K562 (cell line): ENCODE results near the gene CSNK1D. TPM values are rescaled to one million over a fixed set of nuclear protein-coding genes. Genes with fewer than 3 reads are reported as not detected.

ENCODE experiments used
- ATF2 ChIP-seq: sonication (generic); formaldehyde crosslinking; IDR thresholded peaks from 2 replicates; pipeline ENCODE4 v1.8.1; 2022; ENCODE audit warnings: missing genetic modification reagents
- CGGBP1 ChIP-seq: fragments of 250-450 bp; sonication (Bioruptor Pico); IDR thresholded peaks from 2 replicates; pipeline ENCODE4 v1.9.0; 2021; ENCODE audit warnings: mild to moderate bottlenecking
- CREM ChIP-seq: IDR thresholded peaks from 2 replicates; pipeline ENCODE4 v1.6.1; 2014; ENCODE audit warnings: antibody characterized with exemption, low read depth
- HDAC8 ChIP-seq: fragments of 450-650 bp; IDR thresholded peaks from 2 replicates; pipeline ENCODE4 v1.6.1; 2016; ENCODE audit warnings: mild to moderate bottlenecking, missing genetic modification characterization, moderate library complexity, missing compliant biosample characterization
- LARP7 ChIP-seq: fragments of 450-650 bp; IDR thresholded peaks from 2 replicates; pipeline ENCODE4 v1.6.1; 2016
- MAFF ChIP-seq: IDR thresholded peaks from 2 replicates; pipeline ENCODE4 v1.6.1; 2012; ENCODE audit warnings: low read length, improper control_type of control experiment
- MED1 ChIP-seq: sonication (generic); formaldehyde crosslinking; IDR thresholded peaks from 2 replicates; pipeline ENCODE4 v1.8.1; 2023; ENCODE audit warnings: missing genetic modification reagents, borderline replicate concordance
- NR3C1 ChIP-seq: sonication (generic); formaldehyde crosslinking; IDR thresholded peaks from 2 replicates; pipeline ENCODE4 v1.8.1; 2022; ENCODE audit warnings: missing genetic modification reagents
- PRDM10 ChIP-seq: fragments of 450-650 bp; IDR thresholded peaks from 2 replicates; pipeline ENCODE4 v1.6.1; 2018; ENCODE audit not compliant: partially characterized antibody
- TOE1 ChIP-seq, 2 experiments: fragments of 450-650 bp in 1 of 2; sonication (generic) in 1 of 2; formaldehyde crosslinking in 1 of 2; IDR thresholded peaks; 2 replicates each; pipeline versions ENCODE4 v1.7.1 to v1.8.0; 2016 to 2022; ENCODE audit warnings: borderline replicate concordance in 2 of 2, mild to moderate bottlenecking in 2 of 2, antibody characterized with exemption in 1 of 2, inconsistent platforms in 1 of 2, low read depth in 1 of 2, missing genetic modification reagents in 1 of 2, moderate library complexity in 1 of 2
- ZNF174 ChIP-seq: fragments of 250-450 bp; sonication (Bioruptor Pico); IDR thresholded peaks from 2 replicates; pipeline ENCODE4 v1.4.0; 2020; ENCODE audit warnings: mild to moderate bottlenecking
- polyA plus RNA-seq, 8 experiments: library from polyadenylated mRNA; depleted of rRNA in 4 of 8; stranded (reverse) in 5 of 8; unstranded in 3 of 8; fragments of >200 nt; fragmentation: Nextera tagmentation in 2 of 8; fragmentation: Illumina TruSeq in 1 of 8; extraction: Ambion mirVana in 2 of 8; extraction: Trizol in 1 of 8; gene quantifications; 2 replicates each; pipeline versions ENCODE4 v1.2.1 to v1.2.3, GENCODE V29; 2011 to 2014; ENCODE audit warnings: inconsistent platforms in 1 of 8, missing spikeins in 1 of 8
- total RNA-seq, 7 experiments: library from RNA; depleted of rRNA in 6 of 7; stranded (reverse); fragments of >200 nt in 6 of 7; fragmentation: Illumina TruSeq in 2 of 7; extraction: Trizol in 2 of 7; gene quantifications; 2 replicates each; pipeline versions ENCODE4 v1.2.1 to v1.2.3, GENCODE V29; 2011 to 2021; ENCODE audit warnings: low replicate concordance in 1 of 7
- TF ChIP-seq, protein P1 (sequence below): fragments of 450-650 bp; IDR thresholded peaks from 2 replicates; pipeline ENCODE4 v1.6.1; 2016
- TF ChIP-seq, protein P2 (sequence below), 2 experiments: IDR thresholded peaks; 2 replicates each; pipeline ENCODE4 v1.6.1; 2011; ENCODE audit warnings: borderline replicate concordance in 1 of 2, control low read depth in 1 of 2, low read depth in 1 of 2, low read length in 1 of 2, mild to moderate bottlenecking in 1 of 2, mixed read lengths in 1 of 2, moderate library complexity in 1 of 2; ENCODE audit not compliant: insufficient read depth in 1 of 2, insufficient read length in 1 of 2, poor library complexity in 1 of 2, severe bottlenecking in 1 of 2; ENCODE audit errors: extremely low read depth in 1 of 2
- TF ChIP-seq, protein P3 (sequence below): fragments of 450-650 bp; formaldehyde crosslinking; IDR thresholded peaks from 2 replicates; pipeline ENCODE4 v1.4.0; 2022; ENCODE audit warnings: missing genetic modification characterization

The CSNK1D gene
- total and polyA plus RNA-seq, 9 of the 15 experiments (the other 6 are each of a cell fraction or from before 2014, with no cell fraction given): 6.5 to 133 (median 41.3) TPM

DNA sequence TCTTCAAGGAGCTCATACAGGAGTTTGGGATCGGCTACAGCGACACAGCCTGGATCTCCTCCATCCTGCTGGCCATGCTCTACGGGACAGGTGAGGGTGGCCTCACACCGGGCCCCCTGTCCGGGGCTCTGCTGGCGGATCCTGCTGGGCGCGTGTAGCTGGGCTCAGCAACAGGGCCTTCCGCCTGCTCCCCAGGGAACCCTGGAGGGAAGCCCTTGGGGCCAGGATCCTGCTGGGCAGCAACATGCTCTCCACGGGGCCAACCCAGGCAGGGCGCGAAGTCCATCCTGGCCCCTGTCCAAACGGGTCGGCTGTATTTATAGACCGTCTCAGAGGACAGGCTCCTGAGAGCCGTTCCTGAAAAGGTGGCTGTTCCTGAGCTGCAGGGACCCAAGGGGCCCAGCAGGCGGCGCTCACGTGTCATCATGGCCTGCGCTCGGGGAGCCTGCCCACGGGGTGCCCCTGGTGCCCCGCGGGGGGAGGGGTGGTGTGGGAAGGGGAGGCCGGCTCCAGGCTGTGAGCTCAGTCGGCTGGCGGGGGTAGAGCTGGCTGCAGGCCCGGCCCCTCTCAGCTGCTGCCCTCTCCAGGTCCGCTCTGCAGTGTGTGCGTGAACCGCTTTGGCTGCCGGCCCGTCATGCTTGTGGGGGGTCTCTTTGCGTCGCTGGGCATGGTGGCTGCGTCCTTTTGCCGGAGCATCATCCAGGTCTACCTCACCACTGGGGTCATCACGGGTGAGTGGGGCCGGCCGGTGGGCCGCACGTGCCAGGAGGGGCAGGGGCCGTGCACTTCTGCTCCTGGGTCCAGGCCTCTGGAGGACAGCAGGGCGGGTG, 37.1 kb downstream of the CSNK1D start (continued):
- TF ChIP-seq TOE1 (IDR thresholded peaks at IDR 0.05; ENCODE audit: borderline replicate concordance) (no peak), TOE1 (CRISPR knock-in tag; IDR thresholded peaks at IDR 0.05; ENCODE audit: borderline replicate concordance, low read depth) (0 out of 2 replicates have a peak, but pooled peaks have one; percentile 68), HDAC8 (tag) (no peak), MED1 (CRISPR knock-in tag) (no peak), ATF2 (CRISPR knock-in tag) (no peak), LARP7 (no peak), NR3C1 (CRISPR knock-in tag) (no peak), ZNF174 (CRISPR knock-in tag) (no peak), PRDM10 (no peak), CREM (no peak), CGGBP1 (CRISPR knock-in tag) (no peak), MAFF (no peak)
- TF ChIP-seq, protein P1, sequence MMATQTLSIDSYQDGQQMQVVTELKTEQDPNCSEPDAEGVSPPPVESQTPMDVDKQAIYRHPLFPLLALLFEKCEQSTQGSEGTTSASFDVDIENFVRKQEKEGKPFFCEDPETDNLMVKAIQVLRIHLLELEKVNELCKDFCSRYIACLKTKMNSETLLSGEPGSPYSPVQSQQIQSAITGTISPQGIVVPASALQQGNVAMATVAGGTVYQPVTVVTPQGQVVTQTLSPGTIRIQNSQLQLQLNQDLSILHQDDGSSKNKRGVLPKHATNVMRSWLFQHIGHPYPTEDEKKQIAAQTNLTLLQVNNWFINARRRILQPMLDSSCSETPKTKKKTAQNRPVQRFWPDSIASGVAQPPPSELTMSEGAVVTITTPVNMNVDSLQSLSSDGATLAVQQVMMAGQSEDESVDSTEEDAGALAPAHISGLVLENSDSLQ: no peak
- TF ChIP-seq, protein P2, sequence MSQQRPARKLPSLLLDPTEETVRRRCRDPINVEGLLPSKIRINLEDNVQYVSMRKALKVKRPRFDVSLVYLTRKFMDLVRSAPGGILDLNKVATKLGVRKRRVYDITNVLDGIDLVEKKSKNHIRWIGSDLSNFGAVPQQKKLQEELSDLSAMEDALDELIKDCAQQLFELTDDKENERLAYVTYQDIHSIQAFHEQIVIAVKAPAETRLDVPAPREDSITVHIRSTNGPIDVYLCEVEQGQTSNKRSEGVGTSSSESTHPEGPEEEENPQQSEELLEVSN (IDR thresholded peaks at IDR 0.05; ENCODE audit: borderline replicate concordance in 1 of 2, extremely low read depth in 1 of 2, insufficient read depth in 1 of 2, insufficient read length in 1 of 2, low read depth in 1 of 2, low read length in 1 of 2, poor library complexity in 1 of 2, severe bottlenecking in 1 of 2): peak in 1 of 2 experiments; percentile 76
- TF ChIP-seq, protein P3, sequence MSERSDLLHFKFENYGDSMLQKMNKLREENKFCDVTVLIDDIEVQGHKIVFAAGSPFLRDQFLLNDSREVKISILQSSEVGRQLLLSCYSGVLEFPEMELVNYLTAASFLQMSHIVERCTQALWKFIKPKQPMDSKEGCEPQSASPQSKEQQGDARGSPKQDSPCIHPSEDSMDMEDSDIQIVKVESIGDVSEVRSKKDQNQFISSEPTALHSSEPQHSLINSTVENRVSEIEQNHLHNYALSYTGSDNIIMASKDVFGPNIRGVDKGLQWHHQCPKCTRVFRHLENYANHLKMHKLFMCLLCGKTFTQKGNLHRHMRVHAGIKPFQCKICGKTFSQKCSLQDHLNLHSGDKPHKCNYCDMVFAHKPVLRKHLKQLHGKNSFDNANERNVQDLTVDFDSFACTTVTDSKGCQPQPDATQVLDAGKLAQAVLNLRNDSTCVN (CRISPR knock-in tag): no peak
